ENCODE data around the gene CTSW. TPM values are rescaled to one million over a fixed set of nuclear protein-coding genes. Genes with fewer than 3 reads are reported as not detected.

Gene CTSW
- polyA plus RNA-seq, 1 of the 3 experiments (the other 2 are of a cell fraction) = 0.49 TPM

GRCh38 chr11:65919141-65919572, 39.5 kb downstream of the CTSW start, which contains the start of gene DRAP1 (continued):
- TF ChIP-seq, protein P1, sequence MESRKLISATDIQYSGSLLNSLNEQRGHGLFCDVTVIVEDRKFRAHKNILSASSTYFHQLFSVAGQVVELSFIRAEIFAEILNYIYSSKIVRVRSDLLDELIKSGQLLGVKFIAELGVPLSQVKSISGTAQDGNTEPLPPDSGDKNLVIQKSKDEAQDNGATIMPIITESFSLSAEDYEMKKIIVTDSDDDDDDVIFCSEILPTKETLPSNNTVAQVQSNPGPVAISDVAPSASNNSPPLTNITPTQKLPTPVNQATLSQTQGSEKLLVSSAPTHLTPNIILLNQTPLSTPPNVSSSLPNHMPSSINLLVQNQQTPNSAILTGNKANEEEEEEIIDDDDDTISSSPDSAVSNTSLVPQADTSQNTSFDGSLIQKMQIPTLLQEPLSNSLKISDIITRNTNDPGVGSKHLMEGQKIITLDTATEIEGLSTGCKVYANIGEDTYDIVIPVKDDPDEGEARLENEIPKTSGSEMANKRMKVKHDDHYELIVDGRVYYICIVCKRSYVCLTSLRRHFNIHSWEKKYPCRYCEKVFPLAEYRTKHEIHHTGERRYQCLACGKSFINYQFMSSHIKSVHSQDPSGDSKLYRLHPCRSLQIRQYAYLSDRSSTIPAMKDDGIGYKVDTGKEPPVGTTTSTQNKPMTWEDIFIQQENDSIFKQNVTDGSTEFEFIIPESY (IDR thresholded peaks at IDR 0.05; ENCODE audit: borderline replicate concordance, low read depth) = peak; percentile 82; the same call in 1 of the 2 replicates
- TF ChIP-seq TAF1 (IDR thresholded peaks at IDR 0.05; ENCODE audit: borderline replicate concordance, low read depth, low read length) (peak; percentile 48), ELF1 (IDR thresholded peaks at IDR 0.05) (peak; percentile 51), YY1 (IDR thresholded peaks at IDR 0.05; ENCODE audit: low read depth) (no peak), FOSL2 (IDR thresholded peaks at IDR 0.05; ENCODE audit: borderline replicate concordance, low read depth) (no peak), GATA2 (CRISPR knock-in tag; IDR thresholded peaks at IDR 0.05) (no peak), CTCF (IDR thresholded peaks at IDR 0.05) (no peak), FOXJ3 (CRISPR knock-in tag; IDR thresholded peaks at IDR 0.05) (no peak), RAD21 (IDR thresholded peaks at IDR 0.05; ENCODE audit: low read length) (0 out of 2 replicates have a peak, but pooled peaks have one; percentile 2), EZH2phosphoT487 (IDR thresholded peaks at IDR 0.05; ENCODE audit: borderline replicate concordance, low read depth) (no peak), NRF1 (IDR thresholded peaks at IDR 0.05; ENCODE audit: low read depth, low read length) (no peak), MXI1 (IDR thresholded peaks at IDR 0.05; ENCODE audit: low read depth, low read length) (peak; percentile 52; the same call in 1 of the 2 replicates), SMC3 (IDR thresholded peaks at IDR 0.05; ENCODE audit: low read depth, low read length) (no peak; the same call in 1 of the 2 replicates), JUND (IDR thresholded peaks at IDR 0.05) (no peak), TCF12 (IDR thresholded peaks at IDR 0.05) (peak; percentile 51; the same call in 1 of the 2 replicates), FOXM1 (IDR thresholded peaks at IDR 0.05; ENCODE audit: low read depth) (0 out of 2 replicates have a peak, but pooled peaks have one; percentile 41), RCOR1 (IDR thresholded peaks at IDR 0.05; ENCODE audit: low read length) (no peak)
- TF ChIP-seq, protein P2, sequence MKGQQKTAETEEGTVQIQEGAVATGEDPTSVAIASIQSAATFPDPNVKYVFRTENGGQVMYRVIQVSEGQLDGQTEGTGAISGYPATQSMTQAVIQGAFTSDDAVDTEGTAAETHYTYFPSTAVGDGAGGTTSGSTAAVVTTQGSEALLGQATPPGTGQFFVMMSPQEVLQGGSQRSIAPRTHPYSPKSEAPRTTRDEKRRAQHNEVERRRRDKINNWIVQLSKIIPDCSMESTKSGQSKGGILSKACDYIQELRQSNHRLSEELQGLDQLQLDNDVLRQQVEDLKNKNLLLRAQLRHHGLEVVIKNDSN (IDR thresholded peaks at IDR 0.05; ENCODE audit: borderline replicate concordance, low read depth) = no peak
- TF ChIP-seq, protein P3, sequence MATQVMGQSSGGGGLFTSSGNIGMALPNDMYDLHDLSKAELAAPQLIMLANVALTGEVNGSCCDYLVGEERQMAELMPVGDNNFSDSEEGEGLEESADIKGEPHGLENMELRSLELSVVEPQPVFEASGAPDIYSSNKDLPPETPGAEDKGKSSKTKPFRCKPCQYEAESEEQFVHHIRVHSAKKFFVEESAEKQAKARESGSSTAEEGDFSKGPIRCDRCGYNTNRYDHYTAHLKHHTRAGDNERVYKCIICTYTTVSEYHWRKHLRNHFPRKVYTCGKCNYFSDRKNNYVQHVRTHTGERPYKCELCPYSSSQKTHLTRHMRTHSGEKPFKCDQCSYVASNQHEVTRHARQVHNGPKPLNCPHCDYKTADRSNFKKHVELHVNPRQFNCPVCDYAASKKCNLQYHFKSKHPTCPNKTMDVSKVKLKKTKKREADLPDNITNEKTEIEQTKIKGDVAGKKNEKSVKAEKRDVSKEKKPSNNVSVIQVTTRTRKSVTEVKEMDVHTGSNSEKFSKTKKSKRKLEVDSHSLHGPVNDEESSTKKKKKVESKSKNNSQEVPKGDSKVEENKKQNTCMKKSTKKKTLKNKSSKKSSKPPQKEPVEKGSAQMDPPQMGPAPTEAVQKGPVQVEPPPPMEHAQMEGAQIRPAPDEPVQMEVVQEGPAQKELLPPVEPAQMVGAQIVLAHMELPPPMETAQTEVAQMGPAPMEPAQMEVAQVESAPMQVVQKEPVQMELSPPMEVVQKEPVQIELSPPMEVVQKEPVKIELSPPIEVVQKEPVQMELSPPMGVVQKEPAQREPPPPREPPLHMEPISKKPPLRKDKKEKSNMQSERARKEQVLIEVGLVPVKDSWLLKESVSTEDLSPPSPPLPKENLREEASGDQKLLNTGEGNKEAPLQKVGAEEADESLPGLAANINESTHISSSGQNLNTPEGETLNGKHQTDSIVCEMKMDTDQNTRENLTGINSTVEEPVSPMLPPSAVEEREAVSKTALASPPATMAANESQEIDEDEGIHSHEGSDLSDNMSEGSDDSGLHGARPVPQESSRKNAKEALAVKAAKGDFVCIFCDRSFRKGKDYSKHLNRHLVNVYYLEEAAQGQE (IDR thresholded peaks at IDR 0.05; ENCODE audit: low read depth, low read length) = no peak; the same call in 1 of the 2 replicates

Measured in SK-N-SH (cell line).